ENCODE results near the gene RASSF4. TPM values are rescaled to one million over a fixed set of nuclear protein-coding genes. Genes with fewer than 3 reads are reported as not detected.

Gene RASSF4
- total and polyA plus RNA-seq, 9 of the 15 experiments (the other 6 are each of a cell fraction or from before 2014, with no cell fraction given): 0.01 to 0.62 (median 0.11) TPM; not detected in 3

DNA sequence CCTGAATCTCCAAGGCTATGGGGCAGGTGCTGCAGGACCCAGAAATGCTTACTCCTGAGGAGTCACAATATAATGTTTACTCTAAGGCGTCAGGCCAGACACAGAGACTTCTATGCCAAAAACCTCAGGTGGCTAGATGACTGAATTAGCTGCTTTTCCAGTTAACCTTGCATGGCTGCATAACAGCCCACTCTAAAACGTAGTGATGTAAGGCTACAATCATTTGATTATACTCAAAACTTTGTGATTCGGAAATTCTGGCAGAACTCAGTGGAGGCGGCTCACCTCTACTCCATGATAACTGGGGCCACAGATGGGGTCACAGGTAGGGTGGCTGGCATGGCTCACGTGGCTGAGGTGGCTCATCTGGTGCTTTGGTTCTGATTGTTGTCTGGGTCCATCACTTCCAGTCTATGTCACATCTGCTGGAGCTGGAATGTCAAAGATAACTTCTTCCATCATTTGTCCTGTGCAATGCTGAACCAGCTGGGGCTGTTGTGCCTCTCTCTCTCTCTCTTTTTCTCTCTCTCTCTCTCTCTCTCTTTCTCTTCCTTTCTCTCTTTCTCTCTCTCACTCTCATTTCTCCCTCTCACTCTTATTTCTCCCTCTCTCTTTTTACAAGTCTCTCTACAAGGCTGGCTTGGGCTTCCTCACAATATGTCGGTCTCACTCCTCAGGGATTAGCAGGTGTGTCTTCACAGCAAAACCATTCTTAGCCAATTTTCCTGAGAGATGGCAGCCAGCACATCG is 36.6 kb upstream of the RASSF4 start:
- no TSS peak for BruUV-seq (replicated peaks)
- no peak overlapping the region for H3K4me3 ChIP-seq
- FAIRE-seq (no peak), DNase-seq (ENCODE audit: extremely low read depth in 1 of 4, low spot score in 3 of 4) (no peak), ATAC-seq (no peak)
- no peak overlapping the region for H3K9ac ChIP-seq (ENCODE audit: insufficient read depth in 1 of 2, low read depth in 2 of 2, low read length in 2 of 2)
- no peaks in the 10 kb centered on the region for H3K9me3 ChIP-seq (replicated peaks; ENCODE audit: control insufficient read depth, insufficient read depth, low read depth, low read length)
- no peaks in the 10 kb centered on the region for H4K20me1 ChIP-seq (replicated peaks; ENCODE audit: control insufficient read depth, insufficient read depth, low read length)
- no peaks in the 10 kb centered on the region for H3K36me3 ChIP-seq (ENCODE audit: control insufficient read depth, insufficient read depth, low read length)
- in situ Hi-C loops (cut with MboI) (no loop called here), intact Hi-C loops (cut with micrococcal nuclease) (no loop called here)
- no peaks in the 10 kb centered on the region for H3K79me2 ChIP-seq (ENCODE audit: control insufficient read depth, insufficient read depth, low read length)
- no peak overlapping the region for H3K27ac ChIP-seq (ENCODE audit: extremely low read depth, low read depth, low read length)
- H3K27me3 ChIP-seq (ENCODE audit: control insufficient read depth in 2 of 2, insufficient read depth in 2 of 2, low read length in 2 of 2): peaks cover 0 to 47% of the 10 kb centered on the region in 2 experiments; a peak in 3 of 5 replicates
- TF ChIP-seq, protein P1, sequence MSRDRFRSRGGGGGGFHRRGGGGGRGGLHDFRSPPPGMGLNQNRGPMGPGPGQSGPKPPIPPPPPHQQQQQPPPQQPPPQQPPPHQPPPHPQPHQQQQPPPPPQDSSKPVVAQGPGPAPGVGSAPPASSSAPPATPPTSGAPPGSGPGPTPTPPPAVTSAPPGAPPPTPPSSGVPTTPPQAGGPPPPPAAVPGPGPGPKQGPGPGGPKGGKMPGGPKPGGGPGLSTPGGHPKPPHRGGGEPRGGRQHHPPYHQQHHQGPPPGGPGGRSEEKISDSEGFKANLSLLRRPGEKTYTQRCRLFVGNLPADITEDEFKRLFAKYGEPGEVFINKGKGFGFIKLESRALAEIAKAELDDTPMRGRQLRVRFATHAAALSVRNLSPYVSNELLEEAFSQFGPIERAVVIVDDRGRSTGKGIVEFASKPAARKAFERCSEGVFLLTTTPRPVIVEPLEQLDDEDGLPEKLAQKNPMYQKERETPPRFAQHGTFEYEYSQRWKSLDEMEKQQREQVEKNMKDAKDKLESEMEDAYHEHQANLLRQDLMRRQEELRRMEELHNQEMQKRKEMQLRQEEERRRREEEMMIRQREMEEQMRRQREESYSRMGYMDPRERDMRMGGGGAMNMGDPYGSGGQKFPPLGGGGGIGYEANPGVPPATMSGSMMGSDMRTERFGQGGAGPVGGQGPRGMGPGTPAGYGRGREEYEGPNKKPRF (IDR thresholded peaks at IDR 0.05; ENCODE audit: low read depth, low read length): no peak
- POLR2A ChIA-PET: interaction anchor here (0.6 kb wide), 1 partner anchor 45 kb away, joined by 4 read pairs; no protein-coding TSS in a partner anchor
- H3K9me1 ChIP-seq (ENCODE audit: control insufficient read depth, insufficient read depth, low read length): no peaks in the 10 kb centered on the region
- H3K4me2 ChIP-seq (ENCODE audit: insufficient read depth, low read length): no peak overlapping the region
- CTCF ChIA-PET (ENCODE audit: low intra/inter-chr PET ratio): no interaction called here
- WGBS (ENCODE audit: insufficient coverage, low coverage, missing lambda C conversion rate): 2% methylated on average over 7 of the region's 7 CpGs
- H3K4me1 ChIP-seq (replicated peaks in 1 of 2; ENCODE audit: control insufficient read depth in 2 of 2, insufficient read depth in 2 of 2, low read length in 2 of 2): peaks cover 0 to 5% of the 10 kb centered on the region in 2 experiments; a peak in 1 of 5 replicates
- H2AFZ ChIP-seq (ENCODE audit: low read depth, low read length): no peak overlapping the region
